Naive thymus-derived CD8-positive, alpha-beta T cell (primary cell): ENCODE results near the gene LAIR2. TPM values are rescaled to one million over a fixed set of nuclear protein-coding genes. Genes with fewer than 3 reads are reported as not detected.
"Not testable (repeated sequence)": the region's sequence is repeated elsewhere in the genome, so short reads cannot be mapped to it uniquely, and the experiment has no call there.

Experiments
- ATAC-seq, 2 donors: fragments of 150-1000 bp; cut with Tn5 transposase in 1 of 2; sonication (Bioruptor Pico), chemical (Tn5 transposase) in 1 of 2; 1 replicate in 1 of 2; 2 replicates in 1 of 2; pipeline ENCODE4 v1.10.0; 2021; ENCODE audit warnings: mild to moderate bottlenecking in 2 of 2, moderate library complexity in 2 of 2
- POLR2A ChIA-PET: fragments of 350-600 bp; sonication (Branson Sonifier 250); formaldehyde crosslinking; loops from one replicate; lab custom pipeline; 2021; ENCODE audit warnings: antibody characterized with exemption; lab: Charles Lee
- DNase-seq, 10 donors: peaks; one replicate each; pipeline versions ENCODE4 v3.0.0 to v3.0.0-alpha.2; 2020 to 2022
- H3K27ac Mint-ChIP-seq, 10 donors: one replicate each; pipeline ENCODE4 v1.8.0; 2020 to 2022; ENCODE audit warnings: mild to moderate bottlenecking in 10 of 10, mixed read lengths in 10 of 10, moderate library complexity in 4 of 10, inconsistent platforms in 1 of 10
- H3K27me3 Mint-ChIP-seq, 5 donors: one replicate each; pipeline ENCODE4 v1.8.0; 2021 to 2022; ENCODE audit warnings: mixed read lengths in 5 of 5
- H3K36me3 Mint-ChIP-seq, 3 donors: one replicate each; pipeline ENCODE4 v1.8.0; 2020 to 2022; ENCODE audit warnings: mixed read lengths in 3 of 3, mild to moderate bottlenecking in 2 of 3, inconsistent platforms in 1 of 3
- H3K4me1 Mint-ChIP-seq, 4 donors: one replicate each; pipeline ENCODE4 v1.8.0; 2021 to 2022; ENCODE audit warnings: mixed read lengths in 4 of 4
- H3K4me3 Mint-ChIP-seq, 10 donors: one replicate each; pipeline ENCODE4 v1.8.0; 2020 to 2022; ENCODE audit warnings: mild to moderate bottlenecking in 10 of 10, mixed read lengths in 10 of 10, moderate library complexity in 6 of 10, inconsistent platforms in 1 of 10
- H3K9me3 Mint-ChIP-seq, 9 donors: one replicate each; pipeline ENCODE4 v1.8.0; 2020 to 2022; ENCODE audit warnings: mixed read lengths in 9 of 9, mild to moderate bottlenecking in 3 of 9, inconsistent platforms in 1 of 9, moderate library complexity in 1 of 9
- polyA plus RNA-seq, 3 donors: library from polyadenylated mRNA; unstranded; fragments of 300-500 nt; fragmentation: Illumina TruSeq; gene quantifications; one replicate each; pipeline ENCODE4 v1.2.3, GENCODE V29; 2021
- total RNA-seq, 8 experiments: library from RNA in 2 of 8; stranded (reverse) in 2 of 8; gene quantifications; one replicate each; pipeline ENCODE4 v1.2.3 and lab custom pipeline; 2021 to 2026

The LAIR2 gene
- total and polyA plus RNA-seq, 5 experiments from 2014 or later = 1.8 to 17.2 TPM; not detected in 3

DNA sequence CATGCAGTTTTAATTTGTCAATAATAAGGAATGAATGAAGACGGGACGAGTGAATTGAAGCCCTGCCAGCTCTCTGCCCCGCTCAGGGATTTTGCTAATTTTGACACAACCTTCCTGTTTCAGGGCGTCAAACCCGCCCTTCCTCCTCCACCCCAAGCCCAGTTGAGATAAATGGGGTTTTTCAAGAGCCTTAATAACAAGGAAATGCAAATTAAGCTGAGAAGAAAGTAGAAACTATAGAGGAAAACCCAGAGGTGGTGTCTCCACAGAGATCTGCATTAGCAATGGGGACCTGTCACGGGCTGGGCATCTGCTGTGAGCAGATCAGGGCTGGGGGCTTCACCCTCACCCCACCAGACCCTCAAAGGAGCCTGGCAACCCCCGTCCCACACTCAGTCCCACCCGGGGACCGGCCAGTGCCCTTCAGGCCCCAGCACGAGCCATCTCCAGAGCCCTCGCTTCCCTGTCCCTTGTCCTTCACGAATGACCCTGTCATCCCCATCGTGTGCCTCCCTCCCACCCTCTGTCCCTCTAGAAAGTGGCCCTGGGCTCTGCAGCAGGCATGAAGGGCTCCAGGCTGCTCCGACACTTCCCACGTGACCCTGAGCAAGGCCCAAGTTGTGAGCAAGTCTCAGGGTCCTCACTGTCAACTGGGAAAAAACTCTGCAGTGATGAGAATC, 4.5 kb downstream of the LAIR2 start:
- H3K4me1 Mint-ChIP-seq = peaks cover 0 to 22% (median 4%) of the 10 kb centered on the region in 4 donors
- POLR2A ChIA-PET, H3K9me3 Mint-ChIP-seq, H3K36me3 Mint-ChIP-seq, DNase-seq: not testable (repeated sequence)
- H3K4me3 Mint-ChIP-seq = peak overlapping the region in 2 of 10 donors; percentile 18 to 65
- ATAC-seq = peak; percentile 24 to 30
- H3K27ac Mint-ChIP-seq = peak overlapping the region in 1 of 10 donors; percentile 17
- peaks cover 6 to 44% (median 17%) of the 10 kb centered on the region in 5 donors for H3K27me3 Mint-ChIP-seq

DNA sequence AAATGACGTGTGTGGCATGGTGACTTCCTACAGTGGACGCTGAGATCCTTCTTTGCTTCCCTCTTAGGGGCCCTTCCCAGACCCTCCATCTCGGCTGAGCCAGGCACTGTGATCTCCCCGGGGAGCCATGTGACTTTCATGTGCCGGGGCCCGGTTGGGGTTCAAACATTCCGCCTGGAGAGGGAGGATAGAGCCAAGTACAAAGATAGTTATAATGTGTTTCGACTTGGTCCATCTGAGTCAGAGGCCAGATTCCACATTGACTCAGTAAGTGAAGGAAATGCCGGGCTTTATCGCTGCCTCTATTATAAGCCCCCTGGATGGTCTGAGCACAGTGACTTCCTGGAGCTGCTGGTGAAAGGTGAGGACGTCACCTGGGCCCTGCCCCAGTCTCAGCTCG, 5.2 kb downstream of the LAIR2 start:
- Mint-ChIP-seq H3K27me3 (peaks cover 9 to 45% (median 18%) of the 10 kb centered on the region in 5 donors), H3K36me3 (no peaks in the 10 kb centered on the region), H3K27ac (peak overlapping the region in 1 of 10 donors; percentile 44), H3K9me3 (peaks cover 0 to 3% (median 0%) of the 10 kb centered on the region in 9 donors), H3K4me3 (peak overlapping the region in 1 of 10 donors; percentile 33), H3K4me1 (peaks cover 0 to 22% (median 4%) of the 10 kb centered on the region in 4 donors)
- POLR2A ChIA-PET = no interaction called here
- ATAC-seq (no peak), DNase-seq (no peak)

DNA sequence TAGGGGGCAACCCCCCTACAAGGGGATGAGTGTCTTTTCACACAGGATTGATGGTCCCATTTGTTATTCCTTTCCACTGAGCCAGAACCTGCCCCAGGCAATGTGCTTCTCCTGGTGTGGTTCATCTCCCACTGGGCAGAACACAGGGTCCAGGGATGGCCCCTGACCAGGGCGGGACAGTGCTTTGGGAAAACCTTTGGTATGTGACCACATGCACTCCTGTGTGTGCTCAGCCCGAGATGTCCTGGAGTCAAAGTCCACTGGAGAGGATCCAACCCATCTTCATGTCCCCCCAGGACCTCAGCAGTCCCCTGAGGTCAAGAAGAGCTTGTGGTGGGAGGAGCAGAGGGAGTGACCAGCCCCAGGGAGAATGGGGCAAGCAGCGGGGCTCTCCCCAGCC, 5.9 kb downstream of the LAIR2 start:
- H3K9me3 Mint-ChIP-seq, H3K36me3 Mint-ChIP-seq, H3K27ac Mint-ChIP-seq, DNase-seq, POLR2A ChIA-PET, ATAC-seq: not testable (repeated sequence)
- Mint-ChIP-seq H3K4me1 (peaks cover 0 to 22% (median 4%) of the 10 kb centered on the region in 4 donors), H3K4me3 (peak overlapping the region in 1 of 10 donors; percentile 52), H3K27me3 (peaks cover 9 to 52% (median 21%) of the 10 kb centered on the region in 5 donors)

DNA sequence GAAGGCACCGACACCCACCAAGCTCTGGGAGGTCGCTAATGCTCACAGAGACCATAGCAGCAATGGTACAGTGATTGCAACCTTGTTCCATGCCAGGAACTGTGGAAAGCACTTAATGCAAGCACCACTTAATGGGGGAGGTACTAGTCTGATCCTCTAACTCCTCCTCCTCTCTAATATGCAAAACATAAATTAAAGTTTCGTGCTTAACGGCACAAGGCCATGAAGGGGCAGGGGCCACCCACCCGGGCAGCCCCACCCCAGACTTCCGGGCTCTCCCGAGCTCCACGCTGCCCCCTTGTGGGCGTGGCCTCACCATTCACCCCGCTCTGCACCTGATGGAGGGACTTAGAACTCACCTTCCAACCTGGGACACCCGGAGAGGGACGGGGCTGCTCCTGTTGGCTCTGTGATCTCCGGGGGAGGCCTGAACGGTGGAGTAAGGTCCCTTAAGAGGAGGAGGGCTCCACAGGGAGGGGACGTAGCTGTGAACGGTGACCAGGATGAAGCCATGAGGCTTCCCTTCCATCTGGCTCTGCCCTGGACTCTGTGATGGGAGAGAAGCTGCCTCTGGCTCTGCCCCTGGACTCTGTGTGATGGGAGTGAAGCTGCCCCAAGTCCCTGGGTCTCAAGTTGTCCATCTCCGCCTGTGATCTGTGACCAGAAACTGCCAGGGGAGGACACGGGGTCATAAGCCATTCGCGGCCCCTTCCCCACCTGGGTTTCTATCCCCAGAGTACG, 6.7 kb downstream of the LAIR2 start:
- POLR2A ChIA-PET, H3K27ac Mint-ChIP-seq, H3K9me3 Mint-ChIP-seq, H3K36me3 Mint-ChIP-seq, H3K4me3 Mint-ChIP-seq: not testable (repeated sequence)
- H3K4me1 Mint-ChIP-seq = peaks cover 0 to 22% (median 4%) of the 10 kb centered on the region in 4 donors
- ATAC-seq (peak; percentile 75 to 87), DNase-seq (peak in 3 of 10 donors; percentile 10 to 17 (median 13))
- H3K27me3 Mint-ChIP-seq = peaks cover 8 to 59% (median 23%) of the 10 kb centered on the region in 5 donors

DNA sequence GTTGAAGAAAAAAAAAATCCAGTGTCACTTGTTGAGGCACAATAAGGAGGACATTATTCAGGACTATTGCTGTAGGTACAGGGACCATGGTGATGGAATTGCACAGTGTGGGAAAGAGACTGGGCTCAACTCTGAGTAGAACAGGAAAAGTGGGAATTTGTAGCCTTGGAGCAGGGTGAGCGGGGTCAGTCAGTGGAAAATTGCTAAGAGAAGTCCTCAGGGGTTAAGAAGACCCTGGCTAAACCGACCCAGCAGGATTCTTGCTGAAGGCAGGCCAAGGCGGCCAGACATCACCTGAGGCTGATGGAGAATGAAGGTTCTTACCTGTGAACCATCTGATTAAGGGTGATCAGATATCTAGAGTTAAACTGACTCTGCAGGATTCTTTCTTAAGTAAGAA, 12.5 kb downstream of the LAIR2 start:
- H3K4me1 Mint-ChIP-seq = peaks cover 0 to 12% (median 4%) of the 10 kb centered on the region in 4 donors

DNA sequence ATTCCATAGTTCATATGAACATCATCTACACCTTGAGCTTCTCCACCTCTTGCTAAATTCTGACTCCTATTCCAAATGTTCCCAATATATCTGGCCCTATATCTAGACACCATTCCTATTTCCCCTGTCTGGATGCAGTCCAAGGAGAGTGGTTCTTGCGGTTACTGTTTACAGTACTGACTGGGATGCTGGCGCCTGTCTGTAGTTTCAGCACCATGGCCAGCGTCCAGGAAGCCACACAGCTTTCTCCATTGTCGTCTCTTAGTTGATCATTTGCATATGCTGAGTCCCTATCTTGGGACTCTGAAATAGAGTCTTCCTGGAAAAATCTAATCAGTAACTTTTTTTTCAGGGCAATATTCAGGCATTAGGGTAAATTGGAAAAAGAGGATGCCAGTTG, 14.9 kb downstream of the LAIR2 start:
- peak overlapping the region in 1 of 10 donors; percentile 8 for H3K27ac Mint-ChIP-seq
- DNase-seq (peak in 9 of 10 donors; percentile 12 to 66 (median 39)), ATAC-seq (no peak)
- peaks cover 19 to 32% (median 22%) of the 10 kb centered on the region in 4 donors for H3K4me1 Mint-ChIP-seq
- H3K4me3 Mint-ChIP-seq = no peak overlapping the region
- H3K36me3 Mint-ChIP-seq = peaks cover 0 to 5% (median 0%) of the 10 kb centered on the region in 3 donors
- H3K27me3 Mint-ChIP-seq = peaks cover 21 to 78% (median 49%) of the 10 kb centered on the region in 5 donors
- POLR2A ChIA-PET = no interaction called here
- peaks cover 0 to 25% (median 4%) of the 10 kb centered on the region in 9 donors for H3K9me3 Mint-ChIP-seq

More for the DNA sequence above, 12.5 kb downstream of the LAIR2 start:
- POLR2A ChIA-PET = no interaction called here
- Mint-ChIP-seq H3K36me3 (peaks cover 0 to 5% (median 0%) of the 10 kb centered on the region in 3 donors), H3K27ac (no peak overlapping the region), H3K9me3 (peaks cover 0 to 25% (median 4%) of the 10 kb centered on the region in 9 donors), H3K4me3 (no peak overlapping the region), H3K27me3 (peaks cover 16 to 62% (median 38%) of the 10 kb centered on the region in 5 donors)
- DNase-seq (no peak), ATAC-seq (no peak)

DNA sequence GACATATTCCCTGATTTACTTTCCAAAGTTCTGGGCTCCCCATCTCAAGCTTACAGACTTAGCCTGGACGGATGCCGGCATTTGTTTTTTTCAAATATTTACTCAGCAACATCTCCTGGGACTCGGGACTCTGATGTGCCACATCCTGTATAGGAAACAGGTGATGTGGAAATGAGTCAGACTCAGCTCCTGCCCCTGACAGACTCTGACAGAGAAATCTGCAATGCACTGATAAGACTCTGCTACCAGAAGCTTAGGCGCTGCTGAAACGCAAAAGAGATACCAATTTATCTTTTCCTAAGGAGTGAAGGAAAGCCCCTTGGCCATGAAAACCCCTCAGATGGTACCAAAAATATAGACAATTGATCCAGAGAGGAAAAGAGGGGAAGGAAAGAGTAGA, 16.2 kb downstream of the LAIR2 start:
- H3K4me1 Mint-ChIP-seq = peaks cover 21 to 37% (median 28%) of the 10 kb centered on the region in 4 donors
- H3K9me3 Mint-ChIP-seq = peaks cover 0 to 25% (median 4%) of the 10 kb centered on the region in 9 donors
- peaks cover 20 to 68% (median 49%) of the 10 kb centered on the region in 5 donors for H3K27me3 Mint-ChIP-seq
- no peak for ATAC-seq
- POLR2A ChIA-PET = no interaction called here
- no peak for DNase-seq
- no peak overlapping the region for H3K27ac Mint-ChIP-seq
- peaks cover 0 to 5% (median 0%) of the 10 kb centered on the region in 3 donors for H3K36me3 Mint-ChIP-seq
- peak overlapping the region in 1 of 10 donors; percentile 21 for H3K4me3 Mint-ChIP-seq

DNA sequence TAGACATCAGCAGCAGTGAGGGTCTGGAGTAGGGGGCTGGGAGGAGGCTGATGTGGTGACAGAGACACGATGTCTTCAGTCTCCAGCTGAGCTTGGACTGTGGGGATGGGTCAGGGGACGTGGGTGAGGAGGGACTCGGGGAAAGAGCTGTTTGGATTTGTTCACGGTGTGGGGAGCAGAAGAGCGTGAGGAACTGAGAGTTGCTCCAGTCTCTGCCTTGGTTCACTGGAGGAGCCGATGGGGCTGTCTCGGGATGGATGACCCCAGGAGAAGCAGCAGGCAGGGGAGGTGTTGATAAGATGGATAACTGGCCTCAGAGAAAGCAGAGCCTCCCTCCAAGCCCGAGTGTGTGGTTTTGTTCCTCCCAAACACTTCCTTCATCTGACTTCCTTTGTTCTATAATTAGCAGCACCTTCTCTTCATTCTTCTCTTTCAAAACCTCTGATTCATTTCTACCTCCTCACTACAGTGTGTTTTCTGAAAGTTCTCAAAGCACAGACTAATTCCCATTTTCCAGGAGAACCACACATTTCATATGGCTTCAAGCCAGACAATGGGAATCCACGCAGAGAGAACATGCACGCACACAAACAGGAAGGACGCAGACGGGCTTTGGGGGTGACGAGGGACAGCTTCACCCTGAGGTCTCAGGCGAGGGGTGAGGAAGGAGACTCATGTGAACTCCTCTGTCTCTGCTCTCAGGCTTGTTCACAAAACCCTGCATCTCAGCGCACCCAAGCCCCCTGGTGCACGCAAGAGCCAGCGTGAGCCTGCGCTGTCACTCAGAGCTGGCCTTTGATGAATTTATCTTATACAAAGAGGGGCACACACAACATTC, 18.6 kb downstream of the LAIR2 start:
- Mint-ChIP-seq H3K27me3 (peaks cover 17 to 47% (median 41%) of the 10 kb centered on the region in 5 donors), H3K27ac (peak overlapping the region in 2 of 10 donors; percentile 54 to 82), H3K36me3 (peaks cover 0 to 5% (median 0%) of the 10 kb centered on the region in 3 donors), H3K4me1 (peaks cover 21 to 37% (median 28%) of the 10 kb centered on the region in 4 donors), H3K4me3 (peak overlapping the region in 9 of 10 donors; percentile 8 to 74 (median 66)), H3K9me3 (peaks cover 0 to 12% (median 3%) of the 10 kb centered on the region in 9 donors)
- DNase-seq = no peak
- POLR2A ChIA-PET = no interaction called here
- peak in 1 of 2 donors; percentile 47 for ATAC-seq

DNA sequence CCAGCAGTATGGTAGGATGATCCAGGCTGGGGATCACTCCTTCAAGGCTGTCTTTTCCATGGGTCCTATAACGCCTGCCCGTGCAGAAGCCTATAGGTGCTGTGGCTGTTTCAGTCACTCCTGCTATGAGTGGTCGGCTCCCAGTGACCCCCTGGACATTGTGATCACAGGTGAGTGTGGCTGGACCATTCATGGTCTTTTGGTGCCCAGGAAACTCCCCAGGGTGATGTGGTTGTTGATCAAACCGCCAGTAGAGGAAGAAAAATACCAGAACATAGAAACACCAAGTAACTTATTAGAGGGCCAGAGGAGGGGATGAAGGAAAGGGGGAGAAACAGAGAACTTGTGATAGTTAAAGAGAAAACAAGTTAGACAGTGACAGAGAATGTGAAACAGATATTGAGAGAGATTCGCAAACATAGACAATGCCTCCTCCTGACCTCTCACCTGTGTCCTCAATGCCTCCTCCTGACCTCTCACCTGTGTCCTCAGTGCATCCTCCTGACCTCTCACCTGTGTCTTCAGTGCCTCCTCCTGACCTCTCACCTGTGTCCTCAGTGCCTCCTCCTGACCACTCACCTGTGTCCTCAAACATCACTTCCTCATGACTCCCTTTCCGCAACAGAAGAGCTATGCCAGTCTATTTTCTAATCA, 19.4 kb downstream of the LAIR2 start:
- peaks cover 0 to 9% (median 3%) of the 10 kb centered on the region in 9 donors for H3K9me3 Mint-ChIP-seq
- H3K36me3 Mint-ChIP-seq = peaks cover 0 to 6% (median 0%) of the 10 kb centered on the region in 3 donors
- POLR2A ChIA-PET = no interaction called here
- H3K4me1 Mint-ChIP-seq = peaks cover 21 to 37% (median 28%) of the 10 kb centered on the region in 4 donors
- no peak for ATAC-seq
- peaks cover 17 to 50% (median 44%) of the 10 kb centered on the region in 5 donors for H3K27me3 Mint-ChIP-seq
- H3K4me3 Mint-ChIP-seq = peak overlapping the region in 5 of 10 donors; percentile 8 to 73 (median 40)
- H3K27ac Mint-ChIP-seq = peak overlapping the region in 1 of 10 donors; percentile 25
- no peak for DNase-seq

DNA sequence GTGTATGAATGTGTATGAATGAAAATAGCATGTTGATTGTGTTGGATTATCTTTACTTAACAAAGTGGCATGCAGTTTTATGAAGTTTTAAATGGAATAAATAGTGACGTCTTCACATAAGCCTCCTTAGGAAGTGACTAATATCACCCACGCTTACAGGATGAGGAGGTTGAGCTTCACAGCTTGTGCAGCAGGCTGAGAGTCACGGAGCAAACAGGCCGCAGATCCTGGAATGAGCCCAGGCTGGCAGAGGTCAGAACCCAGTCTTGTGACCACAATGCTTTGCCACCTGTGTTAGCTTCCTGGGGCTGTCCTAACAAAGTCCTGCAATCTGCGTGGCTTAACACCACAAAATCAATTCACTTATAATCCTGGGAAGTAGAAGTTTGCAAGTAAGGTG, 20.8 kb downstream of the LAIR2 start:
- H3K9me3 Mint-ChIP-seq = peaks cover 0 to 4% (median 0%) of the 10 kb centered on the region in 9 donors
- no peak for ATAC-seq
- no peak overlapping the region for H3K4me3 Mint-ChIP-seq
- H3K4me1 Mint-ChIP-seq = peaks cover 21 to 36% (median 27%) of the 10 kb centered on the region in 4 donors
- no peak overlapping the region for H3K27ac Mint-ChIP-seq
- POLR2A ChIA-PET = no interaction called here
- H3K36me3 Mint-ChIP-seq = peaks cover 0 to 5% (median 0%) of the 10 kb centered on the region in 3 donors
- peaks cover 24 to 64% (median 46%) of the 10 kb centered on the region in 5 donors for H3K27me3 Mint-ChIP-seq
- DNase-seq = no peak

DNA sequence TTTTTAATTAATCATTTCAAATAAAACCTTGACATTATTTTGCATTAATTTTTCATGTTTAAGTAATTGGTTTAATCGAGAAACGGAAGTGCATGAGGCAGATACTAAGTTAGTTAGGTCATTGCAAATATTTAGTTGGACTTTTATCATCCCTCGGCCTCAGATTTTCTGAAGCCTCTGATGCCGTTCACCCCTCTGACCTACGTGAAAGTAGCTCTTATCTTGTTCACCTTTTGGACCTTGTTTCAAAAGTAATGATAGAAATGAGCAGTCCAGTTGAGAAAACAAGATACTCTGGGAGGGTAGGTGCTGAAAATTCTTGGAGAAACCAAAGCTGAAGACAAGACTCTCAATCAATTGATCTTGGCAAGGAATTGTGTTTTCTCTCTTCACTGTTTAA, 23.0 kb downstream of the LAIR2 start:
- ATAC-seq = no peak
- Mint-ChIP-seq H3K36me3 (peaks cover 0 to 5% (median 0%) of the 10 kb centered on the region in 3 donors), H3K27ac (no peak overlapping the region), H3K4me3 (no peak overlapping the region), H3K4me1 (peaks cover 17 to 32% (median 24%) of the 10 kb centered on the region in 4 donors), H3K9me3 (peaks cover 0 to 4% (median 0%) of the 10 kb centered on the region in 9 donors), H3K27me3 (peaks cover 25 to 55% (median 41%) of the 10 kb centered on the region in 5 donors)
- POLR2A ChIA-PET = no interaction called here
- DNase-seq = no peak
